ENCODE measurements around the gene DPYSL5.

Gene DPYSL5

DNA sequence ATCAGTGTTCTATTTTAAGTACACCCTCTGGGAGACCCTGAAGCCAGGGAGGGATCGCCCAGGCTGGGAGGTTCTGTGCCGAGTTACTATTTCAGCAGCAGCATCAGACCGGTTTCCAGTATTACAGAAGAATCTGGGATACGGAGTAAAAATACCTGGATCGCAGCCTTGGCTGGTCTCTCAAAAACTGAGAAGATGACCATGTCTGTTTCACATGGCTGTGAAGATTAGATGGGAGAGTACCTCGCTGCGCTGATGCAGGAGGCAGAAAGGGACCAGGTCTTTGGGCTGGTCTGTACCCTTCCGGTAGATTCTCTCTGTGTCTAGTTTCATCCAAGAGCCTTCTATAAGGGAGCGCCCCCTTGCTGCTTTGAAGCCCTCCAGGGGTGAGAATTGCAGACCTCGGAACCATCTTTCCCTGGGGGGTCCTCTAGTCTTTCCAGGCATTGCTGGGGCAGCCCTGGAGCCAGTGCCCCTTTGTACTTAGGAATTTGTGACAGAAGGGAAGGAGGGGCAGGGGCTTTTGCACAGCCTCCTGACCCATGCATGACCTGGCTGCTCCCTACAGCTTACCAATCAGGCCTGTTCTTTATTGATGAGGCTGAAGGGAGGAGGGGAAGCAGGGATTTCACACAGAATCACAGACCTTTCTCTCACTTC, 66.2 kb downstream of the DPYSL5 start:
- Histone ChIP-seq H3K9ac (ENCODE audit: low read length) (no peak overlapping the region), H3K4me2 (ENCODE audit: low read length) (no peak overlapping the region), H3K9me3 (ENCODE audit: low read length) (no peaks in the 10 kb centered on the region), H2AFZ (ENCODE audit: low read length) (no peak overlapping the region), H3K27me3 (ENCODE audit: insufficient read depth, low read length) (no peaks in the 10 kb centered on the region), H3K36me3 (ENCODE audit: insufficient read depth, low read length) (no peaks in the 10 kb centered on the region), H3K27ac (ENCODE audit: low read depth, low read length, poor library complexity, severe bottlenecking) (no peak overlapping the region), H3K4me1 (ENCODE audit: insufficient read depth, low read length, severe bottlenecking) (no peaks in the 10 kb centered on the region), H4K20me1 (ENCODE audit: insufficient read depth, low read length) (no peaks in the 10 kb centered on the region), H3K9me2 (ENCODE audit: low read depth, low read length) (no peaks in the 10 kb centered on the region), H3K79me2 (ENCODE audit: insufficient read depth, low read length) (no peaks in the 10 kb centered on the region), H3F3A (ENCODE audit: insufficient read depth, low read length) (no peaks in the 10 kb centered on the region), H3K4me3 (ENCODE audit: low read depth, low read length, poor library complexity, severe bottlenecking) (no peak overlapping the region)
- TF ChIP-seq EZH2 (IDR thresholded peaks at IDR 0.05; ENCODE audit: borderline replicate concordance, low read length) (no peak), CTCF (IDR thresholded peaks at IDR 0.05; ENCODE audit: low read length) (0 out of 2 replicates have a peak, but pooled peaks have one; percentile 9)

DNA sequence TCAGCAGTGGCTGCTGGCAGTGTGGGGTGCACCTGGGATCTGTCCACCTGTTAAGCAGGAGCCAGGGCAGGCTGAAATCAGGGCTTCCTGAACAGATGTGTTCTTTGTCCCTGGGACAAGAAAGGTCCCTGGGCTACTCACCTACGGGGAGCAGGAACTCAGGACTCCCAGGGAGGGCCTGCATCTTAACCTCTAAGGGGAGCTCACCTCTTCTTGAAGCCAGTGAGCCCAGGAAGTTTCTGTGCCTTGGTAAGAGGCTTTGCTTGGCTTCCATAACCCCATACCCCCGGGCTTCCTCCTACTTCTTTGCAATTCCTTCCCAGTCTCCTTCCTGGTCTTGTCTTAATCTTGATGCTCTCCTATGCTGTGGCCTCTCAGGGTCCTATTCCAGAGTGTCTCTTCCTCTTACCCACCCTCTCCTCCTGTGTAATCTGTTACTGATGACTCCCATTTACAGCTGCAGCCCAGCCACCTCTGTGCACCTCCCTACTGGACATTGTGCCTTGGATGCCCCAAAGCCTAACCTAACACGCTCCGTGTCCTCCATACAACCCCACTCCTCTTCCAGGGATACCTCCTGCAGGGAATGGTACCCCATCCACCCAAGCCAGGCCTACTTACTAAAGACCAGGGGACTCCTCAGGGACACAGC, 66.9 kb downstream of the DPYSL5 start:
- no peaks in the 10 kb centered on the region for H3K9me2 ChIP-seq (ENCODE audit: low read depth, low read length)
- H3F3A ChIP-seq (ENCODE audit: insufficient read depth, low read length): no peaks in the 10 kb centered on the region
- no peaks in the 10 kb centered on the region for H3K79me2 ChIP-seq (ENCODE audit: insufficient read depth, low read length)
- no peak overlapping the region for H3K27ac ChIP-seq (ENCODE audit: low read depth, low read length, poor library complexity, severe bottlenecking)
- TF ChIP-seq CTCF (IDR thresholded peaks at IDR 0.05; ENCODE audit: low read length) (no peak), EZH2 (IDR thresholded peaks at IDR 0.05; ENCODE audit: borderline replicate concordance, low read length) (no peak)
- H3K27me3 ChIP-seq (ENCODE audit: insufficient read depth, low read length): no peaks in the 10 kb centered on the region
- H3K4me2 ChIP-seq (ENCODE audit: low read length): no peak overlapping the region
- H3K4me1 ChIP-seq (ENCODE audit: insufficient read depth, low read length, severe bottlenecking): no peaks in the 10 kb centered on the region
- no peak overlapping the region for H3K4me3 ChIP-seq (ENCODE audit: low read depth, low read length, poor library complexity, severe bottlenecking)
- no peak overlapping the region for H2AFZ ChIP-seq (ENCODE audit: low read length)
- no peak overlapping the region for H3K9ac ChIP-seq (ENCODE audit: low read length)
- H4K20me1 ChIP-seq (ENCODE audit: insufficient read depth, low read length): no peaks in the 10 kb centered on the region
- H3K36me3 ChIP-seq (ENCODE audit: insufficient read depth, low read length): no peaks in the 10 kb centered on the region
- H3K9me3 ChIP-seq (ENCODE audit: low read length): no peaks in the 10 kb centered on the region

DNA sequence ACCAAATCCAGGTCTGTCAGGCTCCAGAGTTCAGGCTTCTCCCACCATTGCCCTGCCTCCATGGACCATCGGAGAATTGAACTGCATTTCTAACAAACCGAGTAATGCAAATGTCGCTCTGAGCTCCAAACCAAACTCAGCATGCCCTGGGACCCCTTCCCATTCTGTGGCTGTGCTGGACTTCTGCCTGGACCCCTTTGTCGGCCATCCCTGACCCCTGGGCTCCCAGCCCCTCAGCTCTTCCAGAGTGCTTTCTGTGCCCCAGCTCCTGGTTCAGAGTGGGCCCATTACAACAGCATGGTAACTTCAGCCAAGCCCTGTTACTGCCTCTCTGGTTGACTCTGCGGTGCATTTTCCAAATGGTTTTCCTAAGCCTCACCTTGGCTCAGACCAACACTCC, 67.4 kb downstream of the DPYSL5 start:
- TF ChIP-seq CTCF (IDR thresholded peaks at IDR 0.05; ENCODE audit: low read length) (no peak), EZH2 (IDR thresholded peaks at IDR 0.05; ENCODE audit: borderline replicate concordance, low read length) (no peak)

More for the DNA sequence above, 67.4 kb downstream of the DPYSL5 start:
- Histone ChIP-seq H3K4me1 (ENCODE audit: insufficient read depth, low read length, severe bottlenecking) (no peaks in the 10 kb centered on the region), H3K36me3 (ENCODE audit: insufficient read depth, low read length) (no peaks in the 10 kb centered on the region), H3K27ac (ENCODE audit: low read depth, low read length, poor library complexity, severe bottlenecking) (no peak overlapping the region), H2AFZ (ENCODE audit: low read length) (no peak overlapping the region), H3K9me3 (ENCODE audit: low read length) (no peaks in the 10 kb centered on the region), H4K20me1 (ENCODE audit: insufficient read depth, low read length) (no peaks in the 10 kb centered on the region), H3K27me3 (ENCODE audit: insufficient read depth, low read length) (no peaks in the 10 kb centered on the region), H3K4me3 (ENCODE audit: low read depth, low read length, poor library complexity, severe bottlenecking) (no peak overlapping the region), H3F3A (ENCODE audit: insufficient read depth, low read length) (no peaks in the 10 kb centered on the region), H3K9me2 (ENCODE audit: low read depth, low read length) (no peaks in the 10 kb centered on the region), H3K79me2 (ENCODE audit: insufficient read depth, low read length) (no peaks in the 10 kb centered on the region), H3K9ac (ENCODE audit: low read length) (no peak overlapping the region), H3K4me2 (ENCODE audit: low read length) (no peak overlapping the region)
